ENCODE data around the gene CTTN.

CTTN gene

DNA sequence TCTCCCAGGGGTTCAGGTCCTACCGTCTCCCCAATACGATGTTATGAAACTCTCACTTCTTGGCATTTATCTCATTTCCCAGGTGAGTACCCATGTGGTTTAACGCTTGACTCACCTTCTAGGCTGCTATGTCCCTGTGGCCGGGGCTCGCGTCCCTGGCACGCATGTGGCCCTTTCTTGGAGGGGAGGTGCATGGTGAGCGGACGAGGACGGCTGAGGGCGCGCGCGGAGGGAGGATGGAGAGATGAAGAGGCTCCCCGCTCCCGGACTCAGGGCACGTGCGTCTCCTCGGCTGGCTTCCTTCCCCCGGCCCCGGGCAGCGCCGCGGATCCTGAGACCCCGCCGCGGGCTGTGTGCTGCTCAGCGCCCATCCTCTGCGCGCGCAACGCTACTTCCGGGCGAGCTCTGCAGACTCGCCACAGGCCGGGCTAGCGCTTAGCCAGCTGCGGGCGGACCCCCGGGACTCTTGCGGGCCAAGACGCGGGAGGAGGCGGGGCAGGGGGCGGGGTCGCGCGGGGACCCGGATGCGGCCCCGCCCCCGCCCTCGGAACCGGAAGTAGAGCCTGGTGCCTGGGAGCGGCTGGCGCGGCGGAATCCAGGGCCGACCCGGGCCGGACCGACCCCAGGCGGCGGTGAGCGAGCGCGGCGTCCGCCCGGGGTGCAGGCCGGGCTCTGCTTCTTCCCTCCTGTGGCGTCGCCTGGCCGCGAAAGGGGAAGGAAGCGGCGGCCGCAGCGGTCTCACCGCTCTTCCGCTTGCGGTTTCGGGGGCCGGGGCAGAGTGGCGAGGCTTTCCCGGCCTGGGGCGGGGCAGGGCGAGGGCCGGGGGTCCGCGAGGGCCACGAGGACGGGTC is at the start of gene CTTN:
Gene CTTN (plus strand): TSS at position 547 of the 851 bp plus-strand sequence. CDS start 8,769 bp downstream, outside the sequence.
- DNase-seq (ENCODE audit: low spot score) = peak; percentile 28

- no peak for DNase-seq (ENCODE audit: low spot score)
These were observed 49.7 kb upstream of the CTTN start for GRCh38 chr11:70348608-70349007.

- no peak for DNase-seq (ENCODE audit: low spot score)
These were observed 46.7 kb upstream of the CTTN start for GRCh38 chr11:70351646-70352045.

DNA sequence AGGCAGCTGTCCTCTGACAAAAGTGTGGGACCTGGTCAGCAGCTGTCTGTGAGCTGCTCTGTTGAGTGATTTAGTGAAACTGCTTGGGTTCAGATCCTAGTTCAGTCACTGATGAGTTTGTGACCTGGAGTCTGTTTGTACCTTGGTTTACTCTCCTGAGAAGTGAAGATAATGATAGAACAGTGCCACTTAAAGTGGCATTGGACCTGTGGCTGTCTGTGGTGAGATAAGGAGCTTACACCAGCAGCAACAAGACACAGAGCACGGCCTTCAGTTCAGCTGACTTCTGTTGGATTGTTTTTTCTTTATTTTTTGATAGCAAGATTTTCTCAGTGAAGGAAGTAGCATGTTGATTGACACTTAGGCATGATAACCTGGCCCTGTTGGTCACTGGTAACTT is 46.2 kb upstream of the CTTN start:
- DNase-seq (ENCODE audit: low spot score) = no peak

DNA sequence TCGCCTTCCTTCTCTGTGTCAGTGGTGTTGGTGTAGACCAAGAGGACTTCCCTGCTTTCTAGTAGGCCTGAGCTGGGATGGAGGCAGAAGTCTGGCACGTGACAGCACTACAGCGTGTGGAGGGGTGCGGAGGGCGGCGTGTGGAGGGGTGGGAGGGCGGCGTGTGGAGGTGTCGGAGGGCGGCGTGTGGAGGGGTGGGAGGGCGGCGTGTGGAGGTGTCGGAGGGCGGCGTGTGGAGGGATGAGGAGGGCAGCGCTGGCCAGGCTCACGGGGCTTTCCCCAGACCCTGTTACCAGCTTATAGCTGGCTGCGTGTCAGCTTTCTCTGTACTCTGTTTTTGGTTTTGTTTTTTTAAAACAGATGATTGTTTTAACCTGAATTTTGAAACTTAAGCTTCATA is 45.7 kb upstream of the CTTN start:
- no peak for DNase-seq (ENCODE audit: low spot score)

DNA sequence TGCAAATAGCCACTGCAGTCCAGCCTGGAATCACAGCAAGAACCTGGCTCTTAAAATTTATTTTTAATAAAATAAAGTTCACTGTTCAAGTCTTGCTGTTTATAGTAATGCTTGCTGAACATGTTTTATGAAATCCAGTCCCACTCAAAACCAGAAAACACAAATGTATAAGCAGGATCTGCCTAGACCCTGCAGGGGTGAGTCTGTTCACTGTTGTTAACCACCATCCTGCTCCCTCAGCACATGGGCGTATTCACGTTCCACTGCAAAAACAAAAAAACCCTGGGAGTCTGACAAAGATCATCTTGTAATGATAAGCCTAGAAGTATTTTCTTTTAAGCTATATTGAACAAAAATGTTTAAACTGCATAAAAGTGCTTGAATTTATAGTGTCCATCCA is 45.0 kb upstream of the CTTN start:
- DNase-seq (ENCODE audit: low spot score) = no peak

GRCh38 chr11:70353900-70354568 is 44.3 kb upstream of the CTTN start:
- DNase-seq (ENCODE audit: low spot score) = peak; percentile 7

GRCh38 chr11:70354629-70355028 is 43.7 kb upstream of the CTTN start:
- no peak for DNase-seq (ENCODE audit: low spot score)

- DNase-seq (ENCODE audit: low spot score) = no peak
These were observed 39.6 kb upstream of the CTTN start for GRCh38 chr11:70358753-70359152.

GRCh38 chr11:70359451-70360205 is 38.7 kb upstream of the CTTN start:
- DNase-seq (ENCODE audit: low spot score) = no peak

- DNase-seq (ENCODE audit: low spot score) = no peak
These were observed 38.1 kb upstream of the CTTN start for GRCh38 chr11:70360211-70360610.

DNA sequence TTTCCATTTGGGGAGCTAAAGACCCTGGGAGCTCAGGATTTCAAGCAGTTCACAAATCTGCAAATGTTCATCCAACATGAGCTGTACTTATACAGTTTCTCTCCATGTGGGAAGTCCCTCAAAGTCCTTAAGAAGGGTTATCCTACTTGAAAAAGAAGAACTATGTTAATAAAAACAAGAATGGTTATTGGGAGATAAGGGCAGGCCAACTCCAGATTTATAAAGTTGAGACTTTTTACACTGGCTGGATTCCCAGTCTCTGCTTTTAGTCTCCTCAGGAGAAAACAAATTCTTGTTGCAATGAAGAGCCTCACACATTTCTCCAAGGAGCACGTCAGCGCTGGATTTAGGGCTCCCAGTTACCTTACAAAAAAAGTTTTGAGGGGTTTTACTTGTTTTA is 34.2 kb upstream of the CTTN start:
- no peak for DNase-seq (ENCODE audit: low spot score)

- DNase-seq (ENCODE audit: low spot score) = peak; percentile 59
These were observed 33.4 kb upstream of the CTTN start for GRCh38 chr11:70364745-70365543.

GRCh38 chr11:70365544-70365927 is 32.8 kb upstream of the CTTN start:
- no peak for DNase-seq (ENCODE audit: low spot score)

DNA sequence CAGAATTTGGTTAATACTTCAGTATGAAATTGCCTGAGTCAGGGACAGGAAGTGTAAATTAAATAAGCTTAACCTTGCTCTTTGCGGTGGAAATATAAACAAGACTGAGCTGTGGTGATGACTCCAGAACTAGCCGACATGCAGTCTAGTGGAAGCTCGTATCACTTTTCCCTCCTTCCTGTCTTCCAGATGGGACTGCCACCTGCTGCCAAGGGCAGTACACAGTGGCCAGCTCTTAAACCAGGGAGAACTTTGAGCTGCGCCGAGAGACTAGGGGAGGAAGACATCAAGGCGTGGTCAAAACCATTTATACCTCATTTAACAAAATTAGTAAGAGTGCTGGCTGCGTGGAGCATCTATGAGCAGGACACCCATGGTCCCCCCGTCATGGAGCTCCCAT is 31.3 kb upstream of the CTTN start:
- DNase-seq (ENCODE audit: low spot score) = no peak

DNA sequence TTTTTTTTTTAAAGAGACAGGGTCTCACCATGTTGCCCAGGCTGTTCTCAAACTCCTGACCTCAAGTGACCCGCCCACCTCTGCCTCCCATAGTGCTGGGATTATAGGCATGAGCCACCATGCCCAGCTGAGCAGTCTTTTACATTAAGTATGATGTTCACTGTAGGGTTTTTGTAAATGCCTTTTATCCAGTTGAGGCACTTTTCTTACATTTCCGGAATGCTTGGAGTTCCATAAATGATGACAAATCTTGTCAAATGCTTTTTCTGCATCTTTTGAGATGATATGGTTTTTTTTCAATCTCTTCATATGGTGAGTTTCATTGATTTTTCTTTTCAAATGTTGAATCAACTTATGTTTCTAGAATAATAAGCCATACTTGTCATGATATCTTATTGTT is 29.4 kb upstream of the CTTN start:
- DNase-seq (ENCODE audit: low spot score) = no peak

- no peak for DNase-seq (ENCODE audit: low spot score)
These were observed 27.1 kb upstream of the CTTN start for GRCh38 chr11:70371241-70371640.

- DNase-seq (ENCODE audit: low spot score) = no peak
These were observed 26.3 kb upstream of the CTTN start for GRCh38 chr11:70372076-70372475.

GRCh38 chr11:70376621-70377020 is 21.7 kb upstream of the CTTN start:
- no peak for DNase-seq (ENCODE audit: low spot score)

DNA sequence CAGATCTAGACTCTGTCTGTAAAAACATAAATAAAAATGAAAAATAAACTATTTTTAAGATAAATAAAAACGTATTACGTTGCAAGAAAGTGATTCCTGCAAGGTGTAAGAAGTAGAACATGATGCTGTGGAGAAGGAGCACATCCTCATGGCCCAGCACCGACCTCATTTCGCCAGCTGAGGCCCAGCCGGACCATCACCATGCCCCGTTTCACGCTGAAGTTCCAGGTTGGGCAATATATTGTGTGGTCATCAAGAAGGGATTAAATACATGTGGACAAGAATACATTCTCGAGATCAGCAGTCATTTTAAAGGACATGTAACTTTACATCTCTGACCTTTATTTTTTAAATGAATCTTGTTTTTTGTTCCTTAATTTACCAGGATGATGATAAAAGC is 20.7 kb upstream of the CTTN start:
- DNase-seq (ENCODE audit: low spot score) = no peak

GRCh38 chr11:70378506-70379134 is 19.7 kb upstream of the CTTN start:
- no peak for DNase-seq (ENCODE audit: low spot score)

DNA sequence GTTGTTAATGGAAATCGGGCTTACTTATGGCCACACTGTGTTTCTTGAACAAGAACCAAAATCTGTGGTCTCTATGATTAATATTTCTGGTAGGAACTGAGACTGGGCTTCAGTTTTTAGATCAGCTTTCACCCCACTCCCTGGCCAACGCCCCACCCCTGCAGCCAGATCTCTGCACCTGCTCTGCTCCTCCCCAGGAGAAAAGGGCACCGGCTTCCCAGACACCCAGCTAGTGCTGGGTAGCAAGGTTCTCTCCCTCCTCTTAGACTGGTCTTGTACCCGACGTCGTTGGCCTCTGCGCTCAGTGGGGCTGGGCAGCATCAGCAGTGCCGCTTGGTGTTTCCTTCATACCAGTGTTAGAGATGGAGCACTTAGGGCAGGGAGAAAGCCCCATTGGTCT is 17.0 kb upstream of the CTTN start:
- no peak for DNase-seq (ENCODE audit: low spot score)

Data from CD4-positive, alpha-beta T cell treated with Interleukin-2 at 100 ng/mL for 4 hours (primary cell).